Endothelial cell of umbilical vein (primary cell): Measurements from ENCODE around the gene AMZ1.

ENCODE experiments used
- CTCF ChIP-seq, 2 donors: IDR thresholded peaks; 1 replicate in 1 of 2; 2 replicates in 1 of 2; pipeline ENCODE4 v1.5.1; 2011; ENCODE audit warnings: low read length in 2 of 2, mild to moderate bottlenecking in 2 of 2, moderate library complexity in 2 of 2, control low read depth in 1 of 2, inconsistent platforms in 1 of 2, low read depth in 1 of 2; ENCODE audit not compliant: insufficient read depth in 1 of 2; ENCODE audit errors: extremely low read depth in 1 of 2
- EZH2 ChIP-seq: IDR thresholded peaks from 2 replicates; pipeline ENCODE4 v1.6.1; 2012; ENCODE audit warnings: borderline replicate concordance, low read depth, mild to moderate bottlenecking, moderate library complexity, low read length, inconsistent platforms; ENCODE audit not compliant: severe bottlenecking
- MYC ChIP-seq: IDR thresholded peaks from one replicate; pipeline ENCODE4 v1.6.1; 2011; ENCODE audit warnings: mild to moderate bottlenecking, low read depth, low read length
- POLR2A ChIP-seq: IDR thresholded peaks from 2 replicates; pipeline ENCODE4 v1.6.1; 2012; ENCODE audit warnings: low read depth, mild to moderate bottlenecking, control low read depth, low read length
- POLR2AphosphoS5 ChIP-seq: IDR thresholded peaks from 2 replicates; pipeline ENCODE4 v1.6.1; 2012; ENCODE audit warnings: low read depth, mild to moderate bottlenecking, control low read depth, low read length, moderate library complexity; ENCODE audit not compliant: insufficient read depth

- TF ChIP-seq POLR2A (no peak), CTCF (IDR thresholded peaks at IDR 0.05; ENCODE audit: extremely low read depth in 1 of 2, insufficient read depth in 1 of 2, low read depth in 1 of 2, low read length in 2 of 2) (no peak), MYC (no peak), EZH2 (no peak), POLR2AphosphoS5 (no peak)
Observed at GRCh38 chr7:2723138-2723850, 35.3 kb downstream of the AMZ1 start.
